Fibroblast of villous mesenchyme (primary cell): ENCODE results near the gene TGM5. TPM values are rescaled to one million over a fixed set of nuclear protein-coding genes. Genes with fewer than 3 reads are reported as not detected.

ENCODE experiments used
- DNase-seq: peaks from one replicate; pipeline ENCODE4 v3.0.0-alpha.2; 2010; ENCODE audit warnings: low read depth
- H3K4me3 ChIP-seq: 2 replicates; pipeline ENCODE4 v1.5.1; 2011; ENCODE audit warnings: low read depth, mild to moderate bottlenecking, low read length
- CTCF ChIP-seq: IDR thresholded peaks from 2 replicates; pipeline ENCODE4 v1.5.1; 2012; ENCODE audit warnings: low read depth, mild to moderate bottlenecking, low read length; ENCODE audit not compliant: insufficient read depth
- total RNA-seq: library from RNA; depleted of rRNA; stranded (reverse); fragments of >200 nt; gene quantifications from 2 replicates; pipeline ENCODE4 v1.2.3, GENCODE V29; 2012

Gene TGM5
- total RNA-seq, 1 donor: not detected

- no peak for DNase-seq
- TF ChIP-seq CTCF: no peak
- no peak overlapping the region for H3K4me3 ChIP-seq
Observed at GRCh38 chr15:43196760-43197548, 69.8 kb downstream of the TGM5 start.

GRCh38 chr15:43194795-43195194, 71.9 kb downstream of the TGM5 start:
- no peak overlapping the region for H3K4me3 ChIP-seq
- no peak for TF ChIP-seq CTCF
- DNase-seq: no peak

DNA sequence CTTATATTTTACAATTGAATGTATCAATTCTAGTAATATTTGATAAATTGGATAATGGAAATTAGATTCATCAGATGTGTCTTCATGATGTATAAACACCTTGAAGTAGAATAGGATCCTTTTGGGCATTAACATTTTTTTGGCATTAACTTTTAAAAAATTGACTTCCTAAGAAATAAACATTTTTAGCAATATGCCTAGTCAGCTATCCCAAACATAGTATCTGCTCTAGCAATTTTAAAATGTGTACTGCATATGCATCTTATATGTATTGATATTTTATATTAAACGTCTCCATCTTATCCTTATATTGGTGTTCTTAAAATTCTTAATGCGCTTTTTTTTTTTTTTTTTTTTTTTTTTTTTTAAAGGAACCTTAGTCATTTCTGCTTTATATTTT, 73.0 kb downstream of the TGM5 start:
- no peak overlapping the region for H3K4me3 ChIP-seq
- no peak for TF ChIP-seq CTCF
- DNase-seq: no peak

- no peak for TF ChIP-seq CTCF
- H3K4me3 ChIP-seq: no peak overlapping the region
- DNase-seq: no peak
Observed at GRCh38 chr15:43190178-43190577, 76.5 kb downstream of the TGM5 start.

GRCh38 chr15:43189296-43189695, 77.4 kb downstream of the TGM5 start:
- no peak for DNase-seq
- TF ChIP-seq CTCF: no peak

GRCh38 chr15:43187544-43188155, 79.1 kb downstream of the TGM5 start:
- DNase-seq: peak; percentile 60
- peak; percentile 73 for TF ChIP-seq CTCF
- no peak overlapping the region for H3K4me3 ChIP-seq

More at GRCh38 chr15:43189296-43189695, 77.4 kb downstream of the TGM5 start:
- no peak overlapping the region for H3K4me3 ChIP-seq

- no peak for TF ChIP-seq CTCF
- H3K4me3 ChIP-seq: peak overlapping the region; percentile 91
- no peak for DNase-seq
Observed at GRCh38 chr15:43186003-43186353, 80.8 kb downstream of the TGM5 start.
